IPS DF 19.7 (cell line): ENCODE data around the gene PAWR.
"Not testable (repeated sequence)": the region's sequence is repeated elsewhere in the genome, so short reads cannot be mapped to it uniquely, and the experiment has no call there.

Source experiments
- DNase-seq: peaks from one replicate; pipeline ENCODE4 v3.0.0-alpha.2; 2013; ENCODE audit warnings: low read depth, low spot score

PAWR gene

GRCh38 chr12:79687711-79688260 is 3.0 kb downstream of the PAWR start:
- no peak for DNase-seq

- DNase-seq: no peak
Observed at GRCh38 chr12:79686171-79686570, 4.6 kb downstream of the PAWR start.

DNA sequence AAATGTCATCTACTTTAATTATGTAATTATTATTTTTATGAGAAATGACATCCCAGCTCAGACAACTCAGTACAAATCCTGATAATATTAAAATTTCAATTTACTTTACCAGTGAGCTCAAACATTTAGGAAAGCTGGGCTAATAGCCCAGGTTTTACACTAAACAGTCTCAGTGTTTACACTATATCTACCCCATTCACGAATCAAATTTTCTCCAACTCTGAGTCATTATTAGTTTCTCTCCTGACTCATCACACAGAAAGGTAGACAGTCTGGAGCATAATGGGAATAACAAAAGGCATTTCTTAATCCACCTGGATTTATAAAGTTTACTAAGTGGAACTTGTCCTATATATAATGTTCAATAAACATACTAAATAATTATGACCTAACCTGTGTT is 5.7 kb downstream of the PAWR start:
- DNase-seq: no peak

- DNase-seq: not testable (repeated sequence)
Observed at GRCh38 chr12:79684338-79684737, 6.4 kb downstream of the PAWR start.

DNA sequence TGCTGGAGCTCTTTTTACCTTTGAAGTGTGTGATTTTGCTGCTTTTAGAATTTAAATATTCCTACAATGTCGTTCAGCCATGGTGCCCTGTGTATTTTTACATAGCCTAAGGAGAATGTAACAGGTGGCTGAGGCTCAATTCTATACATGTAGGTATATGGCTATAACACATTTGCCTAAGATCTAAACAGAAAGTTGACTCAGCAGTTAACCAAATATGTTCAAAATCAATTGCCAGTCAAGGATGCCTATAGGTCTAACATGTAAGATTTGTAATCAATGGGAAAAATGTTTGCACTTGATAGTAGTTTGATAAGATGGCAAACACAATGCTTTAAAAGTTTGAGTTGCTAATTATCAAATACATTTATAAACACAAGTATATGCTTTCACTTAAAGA is 8.2 kb downstream of the PAWR start:
- no peak for DNase-seq

DNA sequence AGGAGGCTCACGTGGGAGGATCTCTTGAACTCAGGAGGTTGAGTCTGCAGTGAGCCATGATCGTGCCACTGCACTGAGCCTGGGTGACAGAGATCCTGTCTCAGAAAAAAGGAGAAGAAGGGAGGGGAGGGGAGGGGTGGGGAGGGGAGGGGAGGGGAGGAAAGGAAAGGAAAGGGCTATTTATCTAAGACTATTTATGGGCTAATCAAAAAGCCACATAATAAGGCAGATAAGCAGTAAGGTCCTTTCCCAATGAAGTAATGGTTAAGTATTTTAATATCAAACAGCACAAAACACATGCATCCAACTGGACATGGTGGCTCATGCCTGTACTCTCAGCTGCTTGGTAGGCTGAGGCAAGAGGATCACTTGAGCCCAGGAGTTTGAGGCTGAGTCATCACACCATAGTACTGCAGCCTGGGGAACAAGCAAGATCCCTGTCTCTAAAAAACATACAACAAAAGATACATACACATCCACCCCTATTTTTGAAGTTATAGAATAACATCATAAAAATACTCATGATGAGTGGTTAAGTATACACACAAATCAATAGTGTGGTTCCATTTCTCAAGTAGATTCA is 9.7 kb downstream of the PAWR start:
- DNase-seq: no peak

DNA sequence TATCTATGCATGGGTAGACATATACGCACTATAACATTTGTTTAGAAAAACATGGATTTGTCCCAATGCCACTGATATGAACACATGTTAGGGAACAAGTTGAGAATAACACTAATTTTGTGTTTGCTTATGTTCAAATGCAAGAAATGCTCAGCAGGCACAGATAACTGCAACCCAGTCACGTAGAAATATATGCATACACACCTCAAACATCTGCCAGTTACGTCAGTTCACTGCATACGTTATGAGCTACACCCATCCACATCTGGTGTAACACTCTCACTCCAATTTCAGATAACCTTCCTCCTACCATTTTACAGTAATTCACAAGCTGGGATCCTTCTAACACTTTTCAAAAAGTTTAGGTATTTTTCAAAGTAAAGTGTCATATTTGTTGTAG is 10.7 kb downstream of the PAWR start:
- no peak for DNase-seq

DNA sequence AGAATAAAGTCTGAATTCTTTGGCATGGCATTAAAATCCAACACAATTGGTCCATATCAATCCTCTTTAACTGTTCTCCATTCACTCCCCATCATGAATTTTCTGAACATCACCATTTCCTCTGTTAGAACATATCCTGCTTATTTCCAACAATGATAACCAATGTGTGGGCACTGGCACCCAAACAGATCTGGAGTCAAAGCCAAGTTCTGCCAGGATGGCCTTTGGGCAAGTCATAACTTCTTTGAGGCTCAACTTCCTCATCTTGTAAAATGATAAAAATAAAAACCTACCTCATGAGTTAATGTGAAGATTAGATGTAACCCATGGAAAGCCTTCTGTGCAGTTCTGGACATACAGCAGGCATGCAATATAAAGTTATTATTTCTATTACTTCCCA is 12.5 kb downstream of the PAWR start:
- no peak for DNase-seq

DNA sequence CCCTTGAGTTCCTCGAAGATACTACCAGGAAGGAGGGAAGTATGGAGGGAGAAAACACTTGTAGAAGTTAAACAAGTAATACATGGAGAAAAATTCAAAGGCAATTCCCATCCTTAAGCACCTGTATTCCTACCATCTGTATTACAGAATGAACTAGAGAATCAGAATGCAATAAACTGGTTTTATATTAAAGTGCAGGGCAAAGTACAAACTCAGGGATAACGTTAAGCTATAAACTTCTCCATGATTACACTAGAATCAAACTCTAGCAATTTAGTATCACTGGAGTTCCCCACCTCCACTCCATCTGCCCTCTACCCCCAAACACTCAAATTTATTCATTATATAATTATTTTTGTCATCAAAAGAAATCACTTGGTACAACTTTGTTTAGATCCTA is 13.1 kb downstream of the PAWR start:
- no peak for DNase-seq

GRCh38 chr12:79676579-79676978 is 14.2 kb downstream of the PAWR start:
- DNase-seq: no peak

GRCh38 chr12:79674629-79675028 is 16.1 kb downstream of the PAWR start:
- DNase-seq: no peak

DNA sequence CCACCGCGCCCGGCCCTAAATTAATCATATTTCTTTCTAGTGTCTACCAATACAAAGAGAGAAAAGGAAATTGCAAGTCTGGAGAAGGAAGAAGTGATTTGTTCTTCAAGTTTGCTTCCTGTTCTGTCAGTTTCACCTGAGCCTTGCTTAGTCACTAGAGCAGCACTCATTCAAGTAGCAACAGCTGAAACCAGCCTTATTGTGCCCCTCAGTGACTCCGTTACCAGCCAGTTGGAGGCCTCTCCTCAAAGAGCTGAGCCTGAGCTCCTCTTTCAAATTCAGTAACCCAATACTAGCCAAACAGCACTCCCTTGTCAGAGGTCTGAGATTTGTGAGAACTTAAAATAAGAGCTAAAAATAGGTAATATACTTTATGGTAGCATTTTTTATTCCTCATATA is 17.4 kb downstream of the PAWR start:
- DNase-seq: no peak

GRCh38 chr12:79668113-79668512 is 22.7 kb downstream of the PAWR start:
- DNase-seq: no peak

- no peak for DNase-seq
Observed at GRCh38 chr12:79665212-79665887, 25.4 kb downstream of the PAWR start.

DNA sequence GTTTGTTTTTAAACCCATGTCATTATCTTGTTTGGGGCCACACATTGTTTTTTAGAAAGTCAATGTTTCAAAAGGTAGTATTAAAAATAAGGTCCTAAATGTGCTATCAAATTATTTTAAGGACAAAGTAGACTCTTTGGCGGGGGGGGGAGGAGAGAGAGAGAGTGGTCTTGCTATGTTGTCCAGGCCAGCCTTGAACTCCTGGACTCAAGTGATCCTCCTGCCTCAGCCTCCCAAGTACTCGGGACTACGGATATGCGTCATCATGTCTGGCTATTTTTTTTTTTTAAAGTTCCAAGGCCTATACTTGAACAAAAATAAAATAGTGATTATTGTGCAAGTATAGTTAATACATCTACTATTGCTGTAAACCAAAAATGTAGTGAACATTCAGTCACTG is 26.2 kb downstream of the PAWR start:
- no peak for DNase-seq

- no peak for DNase-seq
Observed at GRCh38 chr12:79662046-79662811, 28.5 kb downstream of the PAWR start.

- DNase-seq: no peak
Observed at GRCh38 chr12:79661629-79662028, 29.1 kb downstream of the PAWR start.

DNA sequence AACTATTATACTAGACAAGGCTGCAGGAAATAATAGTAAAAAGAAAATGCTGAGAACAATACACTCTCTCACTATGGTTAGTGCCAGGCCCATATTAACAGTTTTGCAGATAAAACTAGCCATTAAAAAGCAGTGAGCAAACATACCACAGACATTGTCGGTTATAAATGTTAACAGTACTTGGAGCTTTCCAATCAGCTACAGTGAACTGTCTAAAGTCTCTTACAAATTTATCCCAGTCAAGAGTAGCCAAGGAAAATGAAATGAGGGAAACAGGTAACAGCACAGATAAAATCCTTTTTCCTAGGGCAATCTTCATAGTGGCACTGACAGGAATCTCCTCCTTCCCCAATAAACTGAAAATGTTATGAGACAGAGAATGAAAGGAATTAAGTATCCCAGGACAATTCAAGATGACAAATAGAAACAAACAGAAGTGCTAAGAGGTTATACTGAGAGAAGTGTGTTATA is 30.8 kb downstream of the PAWR start:
- DNase-seq: no peak

DNA sequence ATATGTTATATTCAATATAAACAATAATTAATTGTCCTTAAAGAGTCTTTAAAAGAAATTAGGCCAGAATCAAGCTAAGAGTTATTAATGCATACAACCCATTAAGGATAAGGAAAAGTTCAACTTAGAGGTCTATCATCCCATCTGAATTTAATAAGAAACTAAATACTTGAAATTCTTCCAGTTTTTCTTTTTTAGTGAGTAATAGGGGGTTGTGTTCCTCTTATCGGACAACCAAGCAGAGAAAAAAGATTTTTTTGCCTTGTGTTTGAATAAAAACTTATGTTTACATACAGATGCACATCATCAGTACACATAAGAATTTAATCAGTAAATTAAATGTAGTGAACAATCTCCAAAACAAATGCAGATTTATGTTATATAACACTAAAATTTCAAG is 32.5 kb downstream of the PAWR start:
- DNase-seq: no peak

DNA sequence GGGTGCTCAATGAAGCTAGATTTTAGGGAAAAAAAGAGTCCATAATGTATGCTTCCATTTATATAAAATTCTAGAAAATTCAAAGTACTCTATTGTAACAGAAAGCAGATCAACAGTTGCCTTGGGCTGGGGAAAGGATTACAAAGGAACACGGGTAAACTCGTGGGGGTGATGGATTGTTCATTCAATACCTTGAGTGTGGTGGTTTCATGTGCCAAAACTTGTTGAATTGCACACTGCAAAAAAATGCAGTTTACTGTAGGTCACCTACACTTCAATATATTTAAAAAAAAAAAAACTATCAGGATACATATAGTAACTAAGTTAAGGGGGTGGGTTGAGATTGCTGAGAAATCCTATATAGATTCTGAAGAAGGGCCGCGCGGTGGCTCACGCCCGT is 33.6 kb downstream of the PAWR start:
- DNase-seq: no peak

GRCh38 chr12:79655036-79655435 is 35.7 kb downstream of the PAWR start:
- no peak for DNase-seq

- no peak for DNase-seq
Observed at GRCh38 chr12:79652521-79652920, 38.2 kb downstream of the PAWR start.

DNA sequence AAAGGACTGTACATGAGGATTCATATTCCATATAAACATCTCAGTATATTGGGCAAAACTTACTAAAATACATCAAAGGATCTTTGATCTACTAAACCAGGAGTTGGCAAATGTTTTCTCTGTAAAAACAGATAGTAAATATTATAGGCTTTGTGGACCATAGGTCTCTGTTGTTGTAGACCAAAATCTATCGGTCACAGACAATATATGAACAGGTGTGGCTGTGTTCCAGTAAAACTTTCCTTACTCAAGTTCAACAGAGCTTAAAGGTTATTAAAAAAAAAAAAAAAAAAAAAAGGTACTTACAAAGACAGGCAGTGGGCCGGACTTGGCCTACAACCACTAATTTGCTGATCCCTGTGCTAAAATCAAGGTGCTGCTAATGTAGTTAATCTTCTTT is 40.3 kb downstream of the PAWR start:
- no peak for DNase-seq
